Embryonic facial prominence (tissue), 1 donor: ENCODE measurements around the gene C1orf174.
"Not testable (repeated sequence)": the region's sequence is repeated elsewhere in the genome, so short reads cannot be mapped to it uniquely, and the experiment has no call there.

ENCODE experiments used
- DNase-seq: peaks from one replicate; pipeline ENCODE4 v3.0.0-alpha.2; 2016; ENCODE audit errors: extremely low spot score

C1orf174 gene

GRCh38 chr1:3925762-3926161, 25.7 kb upstream of the C1orf174 start:
- DNase-seq, result no peak

- DNase-seq, result no peak
Observed at GRCh38 chr1:3925256-3925655, 25.2 kb upstream of the C1orf174 start.

GRCh38 chr1:3924825-3925220, 24.8 kb upstream of the C1orf174 start:
- DNase-seq, result no peak

- DNase-seq, result no peak
Observed at GRCh38 chr1:3924186-3924824, 24.2 kb upstream of the C1orf174 start.

- DNase-seq, result no peak
Observed at GRCh38 chr1:3923378-3924185, 23.5 kb upstream of the C1orf174 start.

GRCh38 chr1:3922851-3923250, 22.8 kb upstream of the C1orf174 start:
- DNase-seq, result no peak

GRCh38 chr1:3922201-3922725, 22.2 kb upstream of the C1orf174 start:
- DNase-seq, result no peak

- no peak for DNase-seq
Observed at GRCh38 chr1:3921765-3922164, 21.7 kb upstream of the C1orf174 start.

GRCh38 chr1:3919706-3920105, 19.6 kb upstream of the C1orf174 start:
- DNase-seq, result no peak

- no peak for DNase-seq
Observed at GRCh38 chr1:3918966-3919611, 19.0 kb upstream of the C1orf174 start.

- not testable (repeated sequence) for DNase-seq
Observed at GRCh38 chr1:3918359-3918758, 18.3 kb upstream of the C1orf174 start.

- DNase-seq, result no peak
Observed at GRCh38 chr1:3917761-3918160, 17.7 kb upstream of the C1orf174 start.

- no peak for DNase-seq
Observed at GRCh38 chr1:3915551-3916121, 15.6 kb upstream of the C1orf174 start.

GRCh38 chr1:3914911-3915310, 14.8 kb upstream of the C1orf174 start:
- DNase-seq, result no peak

GRCh38 chr1:3914331-3914851, 14.3 kb upstream of the C1orf174 start:
- DNase-seq, result no peak

GRCh38 chr1:3912809-3913685, 13.0 kb upstream of the C1orf174 start:
- no peak for DNase-seq

GRCh38 chr1:3911981-3912808, 12.1 kb upstream of the C1orf174 start:
- DNase-seq, result no peak

GRCh38 chr1:3910857-3911845, 11.1 kb upstream of the C1orf174 start:
- DNase-seq, result no peak
